D721Med (cell line): ENCODE results near the gene NGF.

ENCODE experiments used
- DNase-seq: peaks from one replicate; pipeline ENCODE4 v3.0.0; 2011; ENCODE audit warnings: low spot score; ENCODE audit not compliant: insufficient read length
- FAIRE-seq: peaks from 2 replicates; lab custom pipeline; 2011; peaks lifted over from hg19 to GRCh38; lab: Jason Lieb, UNC
- TF ChIP-seq, protein P1 (sequence below): IDR thresholded peaks from 2 replicates; pipeline ENCODE4 v1.5.1; 2012; ENCODE audit warnings: mild to moderate bottlenecking, control low read depth; ENCODE audit not compliant: insufficient read depth; ENCODE audit errors: missing control alignments

Gene NGF

DNA sequence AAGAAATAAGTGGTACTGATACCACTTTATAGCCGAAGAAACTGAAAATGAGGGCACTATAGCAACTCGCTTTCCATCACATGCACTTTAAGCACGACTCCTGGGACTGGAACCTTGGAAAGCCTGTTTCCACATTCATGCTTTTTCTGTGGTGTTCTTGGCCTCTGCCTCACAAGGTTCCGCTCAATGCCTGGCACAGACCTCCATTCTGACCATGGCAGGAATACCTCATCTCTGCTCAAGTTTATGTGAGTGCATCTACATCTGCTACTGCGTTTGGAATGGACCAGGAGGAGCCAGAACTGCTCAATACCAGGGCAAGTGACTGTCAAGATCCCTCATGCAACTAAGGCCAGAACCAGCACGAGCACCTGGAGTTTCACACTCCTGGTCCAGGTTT lies 11.6 kb downstream of the NGF start:
- TF ChIP-seq, protein P1, sequence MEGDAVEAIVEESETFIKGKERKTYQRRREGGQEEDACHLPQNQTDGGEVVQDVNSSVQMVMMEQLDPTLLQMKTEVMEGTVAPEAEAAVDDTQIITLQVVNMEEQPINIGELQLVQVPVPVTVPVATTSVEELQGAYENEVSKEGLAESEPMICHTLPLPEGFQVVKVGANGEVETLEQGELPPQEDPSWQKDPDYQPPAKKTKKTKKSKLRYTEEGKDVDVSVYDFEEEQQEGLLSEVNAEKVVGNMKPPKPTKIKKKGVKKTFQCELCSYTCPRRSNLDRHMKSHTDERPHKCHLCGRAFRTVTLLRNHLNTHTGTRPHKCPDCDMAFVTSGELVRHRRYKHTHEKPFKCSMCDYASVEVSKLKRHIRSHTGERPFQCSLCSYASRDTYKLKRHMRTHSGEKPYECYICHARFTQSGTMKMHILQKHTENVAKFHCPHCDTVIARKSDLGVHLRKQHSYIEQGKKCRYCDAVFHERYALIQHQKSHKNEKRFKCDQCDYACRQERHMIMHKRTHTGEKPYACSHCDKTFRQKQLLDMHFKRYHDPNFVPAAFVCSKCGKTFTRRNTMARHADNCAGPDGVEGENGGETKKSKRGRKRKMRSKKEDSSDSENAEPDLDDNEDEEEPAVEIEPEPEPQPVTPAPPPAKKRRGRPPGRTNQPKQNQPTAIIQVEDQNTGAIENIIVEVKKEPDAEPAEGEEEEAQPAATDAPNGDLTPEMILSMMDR = no peak
- FAIRE-seq (no peak), DNase-seq (no peak)

DNA sequence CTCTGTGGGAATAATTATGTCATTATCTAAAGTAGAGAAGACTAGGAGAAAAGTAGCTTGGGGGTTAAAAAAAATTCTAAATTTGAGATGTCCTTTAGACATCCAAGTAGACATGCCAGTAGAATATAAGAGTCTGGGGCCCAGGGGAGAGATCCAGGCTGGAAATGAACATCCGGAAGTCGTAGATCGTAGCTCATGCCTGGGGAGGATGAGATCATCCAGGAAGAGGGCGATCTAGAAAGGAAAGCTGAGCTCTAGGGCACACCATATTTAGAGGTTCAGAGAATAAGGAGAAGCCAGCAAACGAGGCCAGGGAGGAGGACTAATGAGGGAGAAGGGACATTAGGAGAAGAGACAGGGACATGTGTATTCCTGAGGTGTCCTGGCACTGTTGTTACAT lies 12.2 kb downstream of the NGF start:
- no peak for FAIRE-seq
- no peak for DNase-seq
- TF ChIP-seq, protein P1 = no peak

DNA sequence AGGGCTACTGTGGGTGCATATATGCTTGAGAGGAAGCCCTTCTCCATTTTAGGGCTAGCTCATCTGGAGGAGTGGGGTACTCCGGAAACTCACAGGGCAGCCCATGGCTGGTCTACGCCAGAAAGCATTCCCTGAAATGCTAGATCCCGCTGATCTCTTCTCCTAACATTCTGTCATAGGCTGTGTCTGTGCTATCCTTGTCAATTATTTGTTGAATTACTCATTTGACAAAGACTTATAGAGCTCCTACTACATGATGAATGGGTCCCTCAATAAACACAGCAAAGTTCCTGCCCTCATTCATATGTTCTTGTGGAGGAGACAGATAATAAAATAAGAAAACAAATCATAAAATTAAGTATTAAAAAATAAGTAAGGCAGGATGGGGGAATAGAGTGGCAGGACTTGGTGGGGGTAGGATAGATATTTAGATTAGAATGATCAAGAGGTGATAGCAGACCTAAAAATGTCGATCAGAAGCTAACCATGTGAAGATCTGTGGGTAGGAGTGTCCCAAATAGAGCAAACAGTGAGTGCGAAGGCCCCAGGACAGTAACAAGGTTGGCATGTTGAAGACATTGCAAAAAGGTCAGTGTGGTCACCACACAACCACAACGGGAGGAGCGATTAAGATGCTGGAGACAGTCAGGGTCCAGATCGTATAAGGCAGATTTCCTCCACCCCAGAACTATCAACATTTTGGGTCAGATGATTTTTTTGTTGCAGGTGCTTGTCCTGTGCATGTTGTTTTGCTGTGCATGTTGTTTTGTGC lies 13.2 kb downstream of the NGF start:
- TF ChIP-seq, protein P1 = no peak
- FAIRE-seq (no peak), DNase-seq (no peak)

DNA sequence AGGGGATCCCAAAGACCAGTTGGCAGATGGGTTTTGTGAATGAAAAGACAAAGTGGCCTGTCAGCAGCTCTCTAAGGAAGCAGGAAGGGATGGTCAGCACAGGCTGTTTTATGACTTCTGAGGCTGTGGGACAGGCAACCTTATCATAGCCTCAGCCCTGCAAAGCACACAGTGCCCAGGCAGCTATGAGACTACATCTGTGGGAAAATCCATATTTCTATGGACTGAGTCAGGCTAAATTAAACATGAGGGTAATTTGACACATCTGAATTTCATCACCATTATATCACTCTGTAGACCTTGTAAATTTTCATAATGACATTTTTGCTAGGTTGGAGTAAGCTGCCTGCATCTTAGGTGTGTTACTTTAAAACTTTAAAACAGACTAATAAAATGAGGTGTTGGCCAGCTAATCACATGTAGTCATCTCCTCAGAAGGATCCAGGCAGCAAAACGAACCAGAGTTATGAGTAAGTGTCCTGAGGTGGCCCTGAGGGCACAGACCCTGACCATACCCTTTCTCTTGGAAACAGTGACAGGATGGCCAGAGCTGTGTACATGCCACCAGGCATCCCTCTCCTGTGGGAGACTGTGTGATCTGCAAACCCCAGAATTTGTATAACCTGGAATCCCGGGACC lies 14.6 kb downstream of the NGF start:
- DNase-seq (no peak), FAIRE-seq (no peak)

DNA sequence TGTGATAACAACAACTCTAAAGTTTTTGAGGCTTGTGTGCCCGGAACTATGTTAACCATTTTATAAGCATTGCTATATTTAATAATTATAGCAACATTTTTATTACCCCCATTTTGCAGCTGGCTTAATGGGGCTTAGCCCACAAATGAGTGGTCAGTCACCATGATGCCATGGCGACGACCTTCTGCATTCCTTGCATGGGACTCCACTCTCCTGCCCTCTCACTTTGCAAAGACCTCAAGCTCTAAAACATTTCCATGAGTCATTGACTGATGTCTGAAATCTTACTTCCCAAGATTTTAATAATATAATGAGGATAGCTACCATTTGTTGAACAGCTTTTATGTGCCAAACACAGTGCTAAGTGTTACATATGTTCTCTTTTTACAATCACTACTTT lies 15.4 kb downstream of the NGF start:
- FAIRE-seq = no peak

More for the DNA sequence above, 14.6 kb downstream of the NGF start:
- TF ChIP-seq, protein P1 = no peak

DNA sequence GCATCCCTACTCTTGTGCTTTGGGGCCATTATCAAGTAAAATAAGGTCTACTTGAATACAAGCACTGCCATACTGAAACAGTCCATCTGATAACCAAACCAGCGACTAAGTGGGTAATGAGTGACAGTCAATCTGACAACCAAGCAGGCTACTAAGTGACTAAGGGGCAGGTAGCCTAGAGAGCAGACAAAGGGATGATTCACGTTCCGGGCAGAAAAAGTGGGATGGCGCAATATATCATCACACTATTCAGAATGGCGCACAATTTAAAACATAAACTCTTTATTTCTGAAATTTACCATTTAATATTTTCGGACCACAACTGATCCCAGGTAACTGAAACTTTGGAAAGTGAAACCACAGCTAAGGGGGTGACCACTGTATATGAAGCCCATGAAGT lies 17.7 kb downstream of the NGF start:
- TF ChIP-seq, protein P1 = no peak
- DNase-seq = no peak
- no peak for FAIRE-seq

More for the DNA sequence above, 15.4 kb downstream of the NGF start:
- TF ChIP-seq, protein P1 = no peak
- DNase-seq = no peak

DNA sequence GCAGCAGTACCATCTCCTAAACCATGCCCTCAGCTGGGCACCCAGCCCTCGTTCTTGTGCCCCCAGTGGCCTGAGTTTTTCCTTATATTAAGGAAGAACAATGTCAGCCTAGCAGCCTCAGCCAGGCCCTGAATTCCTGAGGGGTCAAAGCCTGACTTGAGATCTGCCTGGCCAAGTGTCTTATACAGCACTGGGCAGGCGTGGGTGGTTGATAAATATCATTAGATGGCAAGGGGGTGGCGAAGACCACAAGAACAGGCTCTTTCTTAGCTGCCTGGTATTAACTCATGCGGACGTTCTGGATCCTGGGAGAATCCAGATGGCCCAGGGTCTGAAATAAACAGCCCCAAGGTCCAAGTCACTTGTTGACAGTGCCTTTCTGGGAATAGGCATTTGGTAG lies 18.3 kb downstream of the NGF start:
- TF ChIP-seq, protein P1 = no peak
- FAIRE-seq = no peak
- no peak for DNase-seq
